Ascending aorta (tissue), 2 donors: ENCODE measurements around the gene PRCP. TPM values are rescaled to one million over a fixed set of nuclear protein-coding genes. Genes with fewer than 3 reads are reported as not detected.

ENCODE experiments used
- DNase-seq, 2 donors: peaks; one replicate each; pipeline ENCODE4 v3.0.0-alpha.2; 2019; ENCODE audit warnings: low spot score in 2 of 2
- H3K27ac ChIP-seq, 2 donors: fragments of 200-600 bp; sonication (generic); one replicate each; pipeline ENCODE4 v1.5.1; 2016 to 2017; ENCODE audit warnings: mild to moderate bottlenecking in 1 of 2
- H3K27me3 ChIP-seq: fragments of 200-600 bp; sonication (generic); one replicate; pipeline ENCODE4 v1.5.1; 2017
- H3K36me3 ChIP-seq, 2 donors: fragments of 200-600 bp; sonication (generic); one replicate each; pipeline ENCODE4 v1.5.1; 2016
- H3K4me1 ChIP-seq, 2 donors: fragments of 200-600 bp; sonication (generic); one replicate each; pipeline ENCODE4 v1.5.1; 2016 to 2017; ENCODE audit warnings: mild to moderate bottlenecking in 1 of 2
- H3K4me3 ChIP-seq, 2 donors: fragments of 200-600 bp; sonication (generic); one replicate each; pipeline ENCODE4 v1.5.1; 2016 to 2017; ENCODE audit warnings: mild to moderate bottlenecking in 1 of 2
- H3K9me3 ChIP-seq, 2 donors: fragments of 200-600 bp; sonication (generic); one replicate each; pipeline ENCODE4 v1.5.1; 2016
- intact Hi-C: fragments of 100-400 bp; cut with DNase I; formaldehyde crosslinking; loops from one replicate; pipeline ENCODE4 v1.15.1; 2023
- total RNA-seq: library from RNA; depleted of rRNA; stranded (reverse); fragments of >200 nt; gene quantifications from one replicate; pipeline ENCODE4 v1.1.0, GENCODE V29; 2016
- TF ChIP-seq, protein P1 (sequence below), 3 experiments: fragments of 200-600 bp in 2 of 3; fragments of 450-650 bp in 1 of 3; sonication (generic) in 2 of 3; IDR thresholded peaks; one replicate each; pipeline ENCODE4 v1.5.1; 2016 to 2019; ENCODE audit warnings: antibody characterized with exemption in 3 of 3, mild to moderate bottlenecking in 1 of 3, moderate library complexity in 1 of 3

The PRCP gene
- total RNA-seq, 1 donor from 2014 or later, result 151 TPM

DNA sequence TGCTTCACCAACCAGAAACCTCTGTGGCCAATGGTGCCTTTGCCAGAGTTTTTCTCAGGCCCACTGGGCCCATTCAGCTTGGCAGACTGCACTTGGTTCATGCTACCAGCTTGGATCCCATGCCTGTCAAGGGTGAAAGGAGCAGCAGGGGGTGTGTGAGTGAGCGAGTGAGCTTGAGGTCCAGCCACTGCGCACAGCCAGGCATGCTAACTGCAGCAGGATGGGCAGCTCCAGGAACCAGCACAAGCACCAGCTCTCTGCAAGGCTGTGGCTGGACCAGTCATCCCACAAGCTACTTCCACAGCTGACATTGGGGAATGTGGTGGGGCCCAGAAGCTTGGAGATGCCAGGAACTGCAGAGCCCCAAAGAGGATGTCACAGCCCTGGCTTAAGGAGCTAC lies 42.1 kb upstream of the PRCP start:
- DNase-seq, result no peak
- TF ChIP-seq, protein P1, sequence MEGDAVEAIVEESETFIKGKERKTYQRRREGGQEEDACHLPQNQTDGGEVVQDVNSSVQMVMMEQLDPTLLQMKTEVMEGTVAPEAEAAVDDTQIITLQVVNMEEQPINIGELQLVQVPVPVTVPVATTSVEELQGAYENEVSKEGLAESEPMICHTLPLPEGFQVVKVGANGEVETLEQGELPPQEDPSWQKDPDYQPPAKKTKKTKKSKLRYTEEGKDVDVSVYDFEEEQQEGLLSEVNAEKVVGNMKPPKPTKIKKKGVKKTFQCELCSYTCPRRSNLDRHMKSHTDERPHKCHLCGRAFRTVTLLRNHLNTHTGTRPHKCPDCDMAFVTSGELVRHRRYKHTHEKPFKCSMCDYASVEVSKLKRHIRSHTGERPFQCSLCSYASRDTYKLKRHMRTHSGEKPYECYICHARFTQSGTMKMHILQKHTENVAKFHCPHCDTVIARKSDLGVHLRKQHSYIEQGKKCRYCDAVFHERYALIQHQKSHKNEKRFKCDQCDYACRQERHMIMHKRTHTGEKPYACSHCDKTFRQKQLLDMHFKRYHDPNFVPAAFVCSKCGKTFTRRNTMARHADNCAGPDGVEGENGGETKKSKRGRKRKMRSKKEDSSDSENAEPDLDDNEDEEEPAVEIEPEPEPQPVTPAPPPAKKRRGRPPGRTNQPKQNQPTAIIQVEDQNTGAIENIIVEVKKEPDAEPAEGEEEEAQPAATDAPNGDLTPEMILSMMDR (IDR thresholded peaks at IDR 0.05), result no peak
- H3K36me3 ChIP-seq, result no peaks in the 10 kb centered on the region
- no peaks in the 10 kb centered on the region for H3K9me3 ChIP-seq
- intact Hi-C loops, result no loop called here
- no peaks in the 10 kb centered on the region for H3K4me1 ChIP-seq
- H3K27ac ChIP-seq, result no peak overlapping the region
- H3K27me3 ChIP-seq, result no peaks in the 10 kb centered on the region
- H3K4me3 ChIP-seq, result no peak overlapping the region

DNA sequence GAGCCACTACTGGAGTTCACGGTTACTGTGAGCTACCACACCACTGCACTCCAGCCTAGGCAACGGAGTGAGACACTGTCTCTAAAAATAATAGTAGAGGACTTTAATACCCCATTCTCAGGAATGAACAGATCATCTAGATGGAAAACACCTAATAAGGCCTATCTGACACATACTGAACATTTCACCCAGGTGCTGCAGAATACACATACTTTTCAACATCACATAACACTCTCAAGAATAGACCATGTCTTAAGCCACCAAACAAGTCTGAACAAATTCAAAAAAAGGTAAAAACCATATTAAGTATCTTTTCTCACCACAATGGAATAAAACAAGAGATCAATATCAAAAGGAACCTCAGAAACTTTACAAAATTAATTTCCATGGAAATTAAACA lies 39.2 kb upstream of the PRCP start:
- intact Hi-C loops, result no loop called here

DNA sequence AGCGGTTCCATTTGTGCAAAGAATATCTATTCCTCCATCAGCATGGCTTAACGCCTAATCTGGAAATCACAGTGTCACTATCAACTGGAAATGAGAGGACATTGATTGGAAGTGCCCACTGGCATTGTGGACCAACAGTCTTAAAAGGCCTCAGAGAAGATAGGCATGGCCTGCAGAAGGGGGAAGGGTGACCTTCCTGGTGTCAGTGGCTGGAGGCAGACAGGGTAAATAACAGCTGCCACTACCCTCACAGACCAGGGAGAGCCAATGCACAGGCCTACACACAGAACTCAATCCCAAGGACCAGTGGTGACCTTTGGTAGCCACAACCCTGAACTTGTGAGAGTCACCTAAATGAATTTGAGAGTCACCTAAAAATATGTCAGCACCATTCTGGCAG lies 37.3 kb upstream of the PRCP start:
- no peak for DNase-seq
- Histone ChIP-seq H3K27me3 (no peaks in the 10 kb centered on the region), H3K36me3 (no peaks in the 10 kb centered on the region), H3K4me3 (no peak overlapping the region), H3K4me1 (no peaks in the 10 kb centered on the region), H3K27ac (no peak overlapping the region), H3K9me3 (no peaks in the 10 kb centered on the region)
- intact Hi-C loops, result no loop called here
- TF ChIP-seq, protein P1 (IDR thresholded peaks at IDR 0.05), result no peak

More for the DNA sequence above, 39.2 kb upstream of the PRCP start:
- DNase-seq, result no peak
- TF ChIP-seq, protein P1 (IDR thresholded peaks at IDR 0.05), result no peak
- H3K4me3 ChIP-seq, result no peak overlapping the region
- no peaks in the 10 kb centered on the region for H3K4me1 ChIP-seq
- no peak overlapping the region for H3K27ac ChIP-seq
- H3K27me3 ChIP-seq, result no peaks in the 10 kb centered on the region
- H3K9me3 ChIP-seq, result no peaks in the 10 kb centered on the region
- H3K36me3 ChIP-seq, result no peaks in the 10 kb centered on the region

DNA sequence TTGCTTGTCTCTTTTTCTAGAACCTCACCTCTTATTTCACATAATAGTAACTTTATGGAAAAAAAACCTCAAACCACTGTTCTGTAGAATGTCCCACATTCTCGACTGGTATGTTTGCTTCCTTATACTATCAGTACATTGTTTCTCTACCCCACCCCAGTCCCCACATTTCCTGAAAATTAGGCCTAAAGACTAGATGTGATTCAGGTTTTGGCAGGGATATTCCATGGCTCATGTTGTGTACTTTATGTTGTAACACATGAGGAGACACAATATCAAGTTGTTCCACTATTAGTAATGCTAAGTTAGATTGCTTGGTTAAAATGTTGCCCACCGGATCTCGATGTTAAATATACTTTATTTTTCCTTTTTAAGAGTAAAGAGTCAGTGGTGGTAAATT lies 36.0 kb upstream of the PRCP start:
- intact Hi-C loops, result no loop called here
- DNase-seq, result no peak
- no peaks in the 10 kb centered on the region for H3K27me3 ChIP-seq
- H3K36me3 ChIP-seq, result no peaks in the 10 kb centered on the region
- no peaks in the 10 kb centered on the region for H3K4me1 ChIP-seq
- H3K4me3 ChIP-seq, result no peak overlapping the region
- TF ChIP-seq, protein P1 (IDR thresholded peaks at IDR 0.05), result no peak
- no peak overlapping the region for H3K27ac ChIP-seq
- H3K9me3 ChIP-seq, result no peaks in the 10 kb centered on the region

DNA sequence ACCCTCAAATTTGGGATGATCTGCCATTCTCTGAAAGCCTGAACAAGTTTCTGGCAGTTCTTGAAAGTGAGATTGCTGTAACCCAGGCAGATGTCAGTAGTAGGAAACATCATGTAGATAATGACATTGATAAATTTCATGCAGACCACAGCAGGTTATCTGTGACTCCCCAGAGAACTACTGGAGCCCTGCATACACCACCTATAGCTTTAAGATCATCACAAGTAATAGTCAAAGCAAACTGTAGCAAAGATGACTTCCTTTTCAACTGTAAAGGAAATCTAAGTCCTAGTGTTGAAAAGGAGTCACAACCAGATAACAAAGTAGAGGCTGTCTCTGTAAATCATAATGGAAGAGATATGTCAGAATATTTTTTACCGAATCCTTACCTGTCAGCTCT lies 32.3 kb upstream of the PRCP start:
- Histone ChIP-seq H3K4me1 (no peaks in the 10 kb centered on the region), H3K27me3 (no peaks in the 10 kb centered on the region), H3K9me3 (no peaks in the 10 kb centered on the region), H3K4me3 (no peak overlapping the region), H3K27ac (no peak overlapping the region), H3K36me3 (no peaks in the 10 kb centered on the region)
- TF ChIP-seq, protein P1 (IDR thresholded peaks at IDR 0.05), result no peak
- DNase-seq, result no peak
- intact Hi-C loops, result no loop called here

DNA sequence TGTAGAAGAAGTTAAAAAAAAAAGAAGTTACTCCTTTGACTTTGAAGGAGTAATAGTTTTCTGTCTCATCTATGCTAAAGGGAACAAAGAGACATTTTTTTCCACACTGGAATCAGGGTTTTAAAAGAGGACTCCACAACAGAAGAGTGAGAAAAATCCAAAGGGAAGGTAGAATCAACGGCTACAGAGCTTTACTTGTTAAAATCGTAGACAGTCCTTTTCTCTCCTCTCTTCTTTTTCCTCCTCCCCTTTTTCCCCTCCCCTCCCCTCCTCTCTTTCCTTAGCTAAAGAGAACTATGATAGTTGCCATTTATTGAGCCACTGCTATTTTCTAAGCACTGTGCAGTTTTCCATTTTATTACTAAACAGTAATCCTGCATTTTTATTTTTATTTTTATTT lies 30.5 kb upstream of the PRCP start:
- H3K9me3 ChIP-seq, result no peaks in the 10 kb centered on the region
- no peaks in the 10 kb centered on the region for H3K27me3 ChIP-seq
- no peaks in the 10 kb centered on the region for H3K36me3 ChIP-seq
- DNase-seq, result no peak
- intact Hi-C loops, result no loop called here
- no peaks in the 10 kb centered on the region for H3K4me1 ChIP-seq
- H3K4me3 ChIP-seq, result no peak overlapping the region
- TF ChIP-seq, protein P1 (IDR thresholded peaks at IDR 0.05), result no peak
- H3K27ac ChIP-seq, result no peak overlapping the region
